GM12892 (cell line): ENCODE results near the gene GOLIM4.

Experiments
- POLR2A ChIP-seq: IDR thresholded peaks from 2 replicates; pipeline ENCODE4 v1.6.1; 2011; ENCODE audit warnings: low read depth, low read length, control low read depth
- POLR2AphosphoS5 ChIP-seq: IDR thresholded peaks from 2 replicates; pipeline ENCODE4 v1.6.1; 2011; ENCODE audit warnings: low read depth, low read length, control low read depth
- TAF1 ChIP-seq: IDR thresholded peaks from 2 replicates; pipeline ENCODE4 v1.6.1; 2011; ENCODE audit warnings: low read depth, mild to moderate bottlenecking, control low read depth, low read length, borderline replicate concordance

GRCh38 chr3:168093790-168094189, 1.9 kb downstream of the GOLIM4 start:
- TF ChIP-seq POLR2A (no peak), TAF1 (no peak), POLR2AphosphoS5 (no peak)
